Measurements from ENCODE around the gene RESP18.

- TF ChIP-seq CTCF (conservative IDR thresholded peaks at IDR 0.05; ENCODE audit: low read depth, low read length) (no peak), MAZ (IDR thresholded peaks at IDR 0.05; ENCODE audit: borderline replicate concordance, low read depth, low read length) (no peak), POLR2A (IDR thresholded peaks at IDR 0.05; ENCODE audit: low read depth, low read length) (no peak)
Observed at GRCh38 chr2:219290381-219291171, 42.0 kb downstream of the RESP18 start.

Data from IMR-90 (cell line).